Keratinocyte (primary cell): ENCODE results near the gene ITIH4. TPM values are rescaled to one million over a fixed set of nuclear protein-coding genes. Genes with fewer than 3 reads are reported as not detected.

Source experiments
- DNase-seq: peaks from one replicate; pipeline ENCODE4 v3.0.0-alpha.2; 2011; ENCODE audit warnings: low read depth, missing footprints, low spot score
- FAIRE-seq: peaks from 2 replicates; lab custom pipeline; 2011; peaks lifted over from hg19 to GRCh38; lab: Jason Lieb, UNC
- H2AFZ ChIP-seq: 2 replicates; pipeline ENCODE4 v1.6.0; 2012; ENCODE audit warnings: low read length, control low read depth, inconsistent platforms; ENCODE audit not compliant: control insufficient read depth
- H3K27ac ChIP-seq: 2 replicates; pipeline ENCODE4 v1.5.1; 2011; ENCODE audit warnings: low read length; ENCODE audit not compliant: control insufficient read depth, insufficient read depth
- H3K27me3 ChIP-seq: 3 replicates; pipeline ENCODE4 v1.6.0; 2011; ENCODE audit warnings: low read length; ENCODE audit not compliant: control insufficient read depth, insufficient read depth; ENCODE audit errors: extremely low read depth
- H3K36me3 ChIP-seq, 2 experiments: 2 replicates in 1 of 2; 3 replicates in 1 of 2; pipeline ENCODE4 v1.5.1; 2011; ENCODE audit warnings: low read length in 2 of 2, mild to moderate bottlenecking in 1 of 2; ENCODE audit not compliant: control insufficient read depth in 2 of 2, insufficient read depth in 2 of 2; ENCODE audit errors: extremely low read depth in 1 of 2
- H3K4me1 ChIP-seq: 3 replicates; pipeline ENCODE4 v1.5.1; 2011; ENCODE audit warnings: low read length; ENCODE audit not compliant: control insufficient read depth, insufficient read depth; ENCODE audit errors: extremely low read depth
- H3K4me2 ChIP-seq: 3 replicates; pipeline ENCODE4 v1.6.0; 2011; ENCODE audit warnings: low read depth, low read length; ENCODE audit not compliant: control insufficient read depth, insufficient read depth; ENCODE audit errors: extremely low read depth
- H3K4me3 ChIP-seq, 3 experiments: fragments of 200-600 bp in 1 of 3; sonication (generic) in 1 of 3; 2 replicates in 2 of 3; 3 replicates in 1 of 3; pipeline ENCODE4 v1.5.1; 2011 to 2016; ENCODE audit warnings: low read length in 3 of 3, mild to moderate bottlenecking in 3 of 3, control low read depth in 2 of 3, inconsistent platforms in 1 of 3, low read depth in 1 of 3, mixed read lengths in 1 of 3, mixed run types in 1 of 3, moderate library complexity in 1 of 3; ENCODE audit not compliant: control insufficient read depth in 2 of 3, insufficient read depth in 2 of 3; ENCODE audit errors: extremely low read depth in 1 of 3
- H3K79me2 ChIP-seq: 2 replicates; pipeline ENCODE4 v1.6.0; 2012; ENCODE audit warnings: low read length; ENCODE audit not compliant: control insufficient read depth, insufficient read depth
- H3K9ac ChIP-seq: 3 replicates; pipeline ENCODE4 v1.6.0; 2011; ENCODE audit warnings: low read length; ENCODE audit not compliant: control insufficient read depth, insufficient read depth; ENCODE audit errors: extremely low read depth
- H3K9me1 ChIP-seq: 3 replicates; pipeline ENCODE4 v1.6.0; 2011; ENCODE audit warnings: low read length; ENCODE audit not compliant: control insufficient read depth, insufficient read depth; ENCODE audit errors: extremely low read depth
- H3K9me3 ChIP-seq: 2 replicates; pipeline ENCODE4 v1.5.1; 2012; ENCODE audit warnings: low read depth, low read length; ENCODE audit not compliant: control insufficient read depth
- H4K20me1 ChIP-seq: 3 replicates; pipeline ENCODE4 v1.6.0; 2011; ENCODE audit warnings: low read length; ENCODE audit not compliant: control insufficient read depth, insufficient read depth; ENCODE audit errors: extremely low read depth
- EZH2 ChIP-seq: IDR thresholded peaks from one replicate; pipeline ENCODE4 v1.6.1; 2012; ENCODE audit warnings: inconsistent platforms, mild to moderate bottlenecking, low read length, moderate library complexity
- dilution Hi-C: fragments of 300-500 bp; cut with MboI; formaldehyde crosslinking; loops from one replicate; pipeline ENCODE4 v1.7.0; 2020; ENCODE audit warnings: low sequenced_read_pairs; ENCODE audit not compliant: extremely low pct_ligation_motif_present
- polyA plus RNA-seq, 5 experiments: library from polyadenylated mRNA; depleted of rRNA in 3 of 5; stranded (reverse) in 3 of 5; stranded (forward) in 1 of 5; unstranded in 1 of 5; fragments of >200 nt; gene quantifications; 1 replicate in 1 of 5; 2 replicates in 3 of 5; 3 replicates in 1 of 5; pipeline versions ENCODE4 v1.2.1 to v1.2.3, GENCODE V29; 2011 to 2012; ENCODE audit warnings: missing spikeins in 2 of 5, low read depth in 1 of 5, low replicate concordance in 1 of 5
- TF ChIP-seq, protein P1 (sequence below), 3 experiments: IDR thresholded peaks in 1 of 3; conservative IDR thresholded peaks in 1 of 3; optimal IDR thresholded peaks in 1 of 3; 2 replicates in 2 of 3; 3 replicates in 1 of 3; pipeline versions ENCODE3 to v1.5.1; 2011; ENCODE audit warnings: low read length in 3 of 3, mild to moderate bottlenecking in 3 of 3, moderate library complexity in 2 of 3, control low read depth in 1 of 3, inconsistent platforms in 1 of 3; ENCODE audit not compliant: insufficient read depth in 2 of 3; ENCODE audit errors: extremely low read depth in 1 of 3

ITIH4 gene
- polyA plus RNA-seq, 1 donor (not counting 4 experiments of a cell fraction or from before 2014, with no cell fraction given), result 1.4 TPM

DNA sequence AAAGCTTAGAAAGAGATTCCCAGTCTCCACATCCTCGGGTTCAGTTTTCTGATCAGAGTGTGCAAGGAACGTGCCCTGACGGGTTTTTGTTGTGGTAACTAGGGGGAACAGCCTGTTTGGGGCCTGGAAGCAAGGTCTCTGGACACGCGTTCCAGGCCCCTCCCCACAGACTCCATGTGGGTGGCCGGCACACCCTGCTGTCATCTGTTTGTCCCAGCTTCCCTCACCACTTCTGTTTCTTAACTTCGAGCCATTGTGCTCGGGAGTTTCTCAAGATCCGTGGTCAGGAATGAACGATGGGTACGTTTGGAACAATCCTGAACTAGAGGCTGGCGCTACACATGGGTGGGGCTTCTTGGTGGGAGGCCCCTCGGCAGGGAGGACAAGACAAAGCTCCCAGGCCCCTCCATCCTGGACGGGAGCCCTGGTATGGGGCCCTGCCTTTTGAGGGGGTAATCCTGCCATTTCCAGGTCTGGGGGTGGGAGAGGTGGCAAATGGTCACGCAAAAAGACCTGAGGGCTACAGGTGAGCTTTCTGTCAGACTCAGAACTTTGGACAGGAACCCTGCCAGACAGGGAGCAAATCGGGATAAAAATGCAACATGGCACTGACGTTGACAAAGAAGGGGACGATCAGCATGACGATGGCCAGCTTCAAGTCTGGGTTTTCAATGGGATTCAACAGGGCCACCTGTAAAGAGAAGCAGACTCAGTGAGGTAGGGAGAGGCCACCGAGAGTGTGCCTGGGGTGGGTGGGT lies 12.8 kb upstream of the ITIH4 start:
- no peak for FAIRE-seq
- Histone ChIP-seq H3K27ac (no peak overlapping the region), H3K79me2 (no peaks in the 10 kb centered on the region), H3K4me1 (no peaks in the 10 kb centered on the region), H3K9me1 (no peaks in the 10 kb centered on the region), H3K36me3 (peaks cover 0 to 6% of the 10 kb centered on the region in 2 experiments), H3K27me3 (no peaks in the 10 kb centered on the region), H3K4me2 (no peak overlapping the region), H3K4me3 (no peak overlapping the region), H2AFZ (no peak overlapping the region), H3K9ac (no peak overlapping the region), H3K9me3 (no peaks in the 10 kb centered on the region), H4K20me1 (no peaks in the 10 kb centered on the region)
- dilution Hi-C loops, result no loop called here
- TF ChIP-seq EZH2, result no peak
- TF ChIP-seq, protein P1, sequence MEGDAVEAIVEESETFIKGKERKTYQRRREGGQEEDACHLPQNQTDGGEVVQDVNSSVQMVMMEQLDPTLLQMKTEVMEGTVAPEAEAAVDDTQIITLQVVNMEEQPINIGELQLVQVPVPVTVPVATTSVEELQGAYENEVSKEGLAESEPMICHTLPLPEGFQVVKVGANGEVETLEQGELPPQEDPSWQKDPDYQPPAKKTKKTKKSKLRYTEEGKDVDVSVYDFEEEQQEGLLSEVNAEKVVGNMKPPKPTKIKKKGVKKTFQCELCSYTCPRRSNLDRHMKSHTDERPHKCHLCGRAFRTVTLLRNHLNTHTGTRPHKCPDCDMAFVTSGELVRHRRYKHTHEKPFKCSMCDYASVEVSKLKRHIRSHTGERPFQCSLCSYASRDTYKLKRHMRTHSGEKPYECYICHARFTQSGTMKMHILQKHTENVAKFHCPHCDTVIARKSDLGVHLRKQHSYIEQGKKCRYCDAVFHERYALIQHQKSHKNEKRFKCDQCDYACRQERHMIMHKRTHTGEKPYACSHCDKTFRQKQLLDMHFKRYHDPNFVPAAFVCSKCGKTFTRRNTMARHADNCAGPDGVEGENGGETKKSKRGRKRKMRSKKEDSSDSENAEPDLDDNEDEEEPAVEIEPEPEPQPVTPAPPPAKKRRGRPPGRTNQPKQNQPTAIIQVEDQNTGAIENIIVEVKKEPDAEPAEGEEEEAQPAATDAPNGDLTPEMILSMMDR (optimal IDR thresholded peaks at IDR 0.05 in 1 of 3, IDR thresholded peaks at IDR 0.05 in 1 of 3, conservative IDR thresholded peaks at IDR 0.05 in 1 of 3; ENCODE audit: extremely low read depth in 1 of 3, insufficient read depth in 2 of 3, low read length in 3 of 3), result no peak
- no peak for DNase-seq

DNA sequence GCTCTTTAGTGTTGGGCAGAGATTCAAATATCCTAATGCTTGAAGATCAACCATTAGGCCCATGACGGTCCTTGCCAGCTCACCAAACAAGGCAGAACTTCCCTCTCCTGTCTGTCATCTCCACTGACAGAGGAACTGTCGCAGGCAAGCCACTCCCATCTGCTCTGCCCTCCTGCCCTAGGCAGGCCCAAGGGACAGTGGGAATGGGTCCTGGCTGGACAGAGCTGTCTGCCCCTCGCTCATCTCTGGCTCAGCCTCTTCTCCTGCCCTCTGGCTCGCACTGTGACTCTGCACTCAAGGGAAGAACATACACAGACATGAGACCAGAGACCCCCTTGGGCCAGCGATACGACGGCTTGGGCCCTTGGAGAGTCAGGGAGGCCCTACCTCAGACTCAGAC lies 12.0 kb upstream of the ITIH4 start:
- Histone ChIP-seq H3K9ac (no peak overlapping the region), H2AFZ (no peak overlapping the region), H3K9me1 (no peaks in the 10 kb centered on the region), H3K9me3 (no peaks in the 10 kb centered on the region), H3K4me2 (no peak overlapping the region), H3K27ac (no peak overlapping the region), H3K4me1 (no peaks in the 10 kb centered on the region), H3K36me3 (peaks cover 0 to 6% of the 10 kb centered on the region in 2 experiments), H4K20me1 (no peaks in the 10 kb centered on the region), H3K27me3 (no peaks in the 10 kb centered on the region), H3K4me3 (no peak overlapping the region), H3K79me2 (no peaks in the 10 kb centered on the region)
- TF ChIP-seq, protein P1 (optimal IDR thresholded peaks at IDR 0.05 in 1 of 3, IDR thresholded peaks at IDR 0.05 in 1 of 3, conservative IDR thresholded peaks at IDR 0.05 in 1 of 3; ENCODE audit: extremely low read depth in 1 of 3, insufficient read depth in 2 of 3, low read length in 3 of 3), result no peak
- no peak for TF ChIP-seq EZH2
- FAIRE-seq (no peak), DNase-seq (no peak)
- dilution Hi-C loops, result no loop called here
